NCI-H69 (cell line): ENCODE measurements around the gene MT1A.
A peak's percentile ranks its signal among the peaks of the same experiment; 100 is the strongest.

Experiments
- DNase-seq: peaks from one replicate; lab custom pipeline; 2025; lab: John Stamatoyannopoulos, UW

MT1A gene

DNA sequence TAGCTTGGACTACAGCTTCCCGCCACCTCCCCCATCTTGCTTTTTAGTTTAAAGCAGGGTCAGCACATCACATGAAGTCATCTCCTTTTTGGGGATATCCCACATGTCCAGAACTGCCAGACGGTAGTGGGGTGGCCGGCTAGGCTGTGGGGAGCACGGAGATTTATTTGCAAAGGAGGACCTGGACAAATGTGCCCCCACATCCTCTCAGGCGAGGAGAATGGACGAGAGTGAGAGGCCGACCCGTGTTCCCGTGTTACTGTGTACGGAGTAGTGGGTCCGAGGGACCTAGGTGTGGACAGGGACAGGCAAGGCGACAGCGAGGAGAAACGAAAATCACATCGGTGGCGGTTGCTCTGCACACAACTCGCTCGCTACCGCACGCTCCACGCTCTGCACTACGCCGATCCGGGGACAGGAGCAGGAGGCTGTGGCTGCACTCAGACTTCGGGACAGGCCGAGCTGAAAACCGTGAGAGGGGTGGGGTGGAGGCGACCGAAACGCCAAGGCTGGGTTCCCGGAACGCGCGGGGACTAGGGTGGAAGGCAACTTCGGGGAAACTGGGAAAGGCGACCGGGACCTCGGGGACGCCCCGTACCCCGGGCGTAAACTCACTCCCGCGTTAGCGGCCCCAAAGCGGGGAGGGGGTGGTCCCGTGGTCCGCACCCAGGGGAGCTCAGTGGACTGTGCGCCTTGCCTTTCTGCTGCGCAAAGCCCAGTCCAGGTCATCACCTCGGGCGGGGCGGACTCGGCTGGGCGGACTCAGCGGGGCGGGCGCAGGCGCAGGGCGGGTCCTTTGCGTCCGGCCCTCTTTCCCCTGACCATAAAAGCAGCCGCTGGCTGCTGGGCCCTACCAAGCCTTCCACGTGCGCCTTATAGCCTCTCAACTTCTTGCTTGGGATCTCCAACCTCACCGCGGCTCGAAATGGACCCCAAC lies at the start of gene MT1A:
TSS of gene MT1A (plus strand) at position 853 of the 937 bp plus-strand sequence. CDS start at position 926, 73 bp downstream.
- no peak for DNase-seq

DNA sequence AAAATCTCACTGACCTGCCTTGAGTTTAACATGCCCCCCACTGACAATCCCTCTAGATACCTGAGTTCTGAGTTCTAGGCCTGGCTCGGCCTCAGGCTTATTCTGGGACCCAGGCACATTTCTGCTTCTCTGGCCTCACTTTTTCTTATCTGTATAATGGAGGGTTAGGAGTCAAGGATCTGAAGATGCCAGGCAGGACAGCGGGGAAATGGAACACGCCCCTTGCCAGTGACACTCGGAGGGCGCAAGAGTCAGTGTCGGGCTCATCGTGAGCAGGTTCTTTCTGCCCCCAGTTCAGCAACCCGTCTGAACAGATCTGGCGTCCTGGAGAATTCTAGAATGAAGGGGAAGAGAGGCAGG lies 49.7 kb upstream of the MT1A start:
- DNase-seq: no peak

DNA sequence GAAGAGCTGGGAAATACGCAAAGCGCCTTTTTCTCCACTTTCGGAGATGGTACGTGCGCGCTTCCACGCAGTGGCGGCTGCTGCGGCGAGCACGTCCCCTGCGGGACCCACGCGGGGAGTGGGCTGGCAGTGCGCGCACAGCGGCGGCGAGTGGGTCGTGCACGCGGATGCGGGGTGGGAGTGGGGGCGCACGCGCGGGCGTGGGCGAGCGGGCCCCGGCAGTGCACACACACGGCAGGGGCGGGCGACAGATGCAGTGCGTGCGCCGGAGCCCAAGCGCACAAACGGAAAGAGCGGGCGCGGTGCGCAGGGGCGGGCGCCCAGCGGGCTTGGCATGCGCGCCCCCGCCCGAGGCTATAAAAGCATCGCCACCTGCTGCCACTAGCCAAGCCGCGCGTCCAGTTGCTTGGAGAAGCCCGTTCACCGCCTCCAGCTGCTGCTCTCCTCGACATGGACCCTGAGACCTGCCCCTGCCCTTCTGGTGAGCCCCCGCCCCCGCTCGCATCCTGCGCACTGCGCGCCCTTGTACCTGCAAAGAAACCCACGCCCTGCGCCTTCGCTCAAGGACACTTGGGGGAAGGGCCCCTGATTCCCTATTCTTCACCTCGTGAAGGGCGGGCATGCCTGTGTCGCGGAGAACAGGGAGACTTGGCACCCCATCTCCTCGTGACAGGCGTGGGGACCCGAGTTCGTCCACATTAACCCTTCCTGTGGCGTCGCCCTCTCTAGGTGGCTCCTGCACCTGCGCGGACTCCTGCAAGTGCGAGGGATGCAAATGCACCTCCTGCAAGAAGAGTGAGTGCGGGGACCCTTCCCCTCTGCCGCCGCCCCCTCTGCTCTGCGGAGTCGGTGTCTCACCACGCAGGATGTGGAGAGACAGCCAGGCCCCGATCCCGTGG lies 49.1 kb upstream of the MT1A start, which contains the start of gene MT3:
TSS of gene MT3 (plus strand) at position 388 of the 899 bp plus-strand sequence. CDS start at position 451, 63 bp downstream.
- DNase-seq: peak; percentile 88

DNA sequence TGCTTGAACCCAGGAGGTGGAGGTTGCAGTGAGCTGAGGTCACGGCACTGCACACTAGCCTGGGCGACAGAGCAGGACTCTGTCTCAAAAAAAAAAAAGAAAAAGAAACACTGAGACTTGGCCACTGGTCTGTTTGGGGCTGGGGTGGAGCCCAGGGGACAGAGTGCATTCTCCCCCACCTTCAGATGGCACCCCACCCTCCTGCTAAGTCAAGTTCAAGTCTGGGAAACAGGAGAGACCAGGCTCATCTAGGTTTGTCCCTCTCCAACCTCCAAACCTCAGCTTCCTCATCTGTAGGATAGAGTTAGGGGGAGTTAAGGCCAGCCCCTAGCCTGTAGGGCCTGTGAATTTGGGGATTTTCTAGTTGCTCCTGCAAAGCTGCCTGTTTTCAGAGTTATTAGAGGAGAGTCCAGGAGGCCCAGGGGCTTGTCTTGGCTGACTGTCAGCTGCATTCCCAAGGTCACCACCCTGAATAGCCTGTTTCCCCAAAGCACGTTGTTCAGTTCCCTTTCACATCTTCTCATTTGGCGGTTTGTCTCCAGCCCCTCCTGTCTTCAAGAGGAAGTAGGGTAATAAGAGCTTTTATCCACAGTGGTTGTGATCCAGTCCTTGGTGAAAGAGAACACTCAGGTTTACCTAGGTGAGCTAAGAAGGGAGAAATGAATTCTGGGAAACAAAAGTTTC lies 46.9 kb upstream of the MT1A start:
- DNase-seq: no peak

DNA sequence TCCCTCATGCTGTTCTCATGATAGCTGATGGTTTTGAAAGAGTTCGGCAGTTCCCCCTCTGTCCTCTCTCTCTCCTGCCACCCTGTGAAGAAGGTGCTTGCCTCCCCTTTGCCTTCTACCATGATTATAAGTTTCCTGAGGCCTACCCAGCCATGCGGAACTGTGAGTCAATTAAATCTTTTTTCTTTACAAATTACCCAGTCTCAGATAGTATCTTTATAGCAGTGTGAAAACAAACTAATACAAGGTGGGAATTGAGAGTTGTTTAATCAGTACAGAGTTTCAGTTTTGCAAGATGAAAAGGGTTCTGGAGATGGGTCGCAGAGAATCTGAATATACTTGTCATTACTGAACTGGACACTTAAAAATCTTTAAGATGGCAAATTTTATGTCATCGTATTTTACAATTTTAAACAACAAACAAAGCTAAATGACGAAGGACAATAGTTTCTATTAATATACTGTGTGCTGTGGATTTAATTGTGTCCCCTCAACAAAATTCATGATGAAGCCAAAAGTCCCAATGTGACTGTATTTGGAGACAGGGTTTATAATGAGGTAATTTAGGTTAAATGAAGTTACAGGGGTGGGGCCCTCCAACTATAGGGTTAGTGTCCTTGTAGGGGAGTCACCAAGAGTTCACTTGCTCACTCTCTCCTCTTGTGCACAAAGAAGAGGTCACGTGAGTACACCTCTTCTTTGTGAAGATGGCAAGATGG lies 44.7 kb upstream of the MT1A start:
- no peak for DNase-seq

DNA sequence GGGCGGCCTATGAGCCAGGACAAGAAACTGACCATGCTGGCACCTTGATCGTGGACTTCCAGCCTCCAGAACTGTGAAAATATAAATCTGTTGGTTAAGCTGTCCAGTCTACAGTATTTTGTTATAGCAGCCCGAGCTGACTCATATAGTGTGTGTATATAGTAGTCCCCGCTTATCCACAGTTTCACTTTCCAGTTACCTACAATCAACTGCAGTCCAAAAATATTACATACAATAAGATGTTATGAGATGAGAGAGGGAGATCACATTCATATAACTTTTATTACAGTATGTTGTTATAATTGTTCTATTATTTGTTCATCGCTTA lies 44.2 kb upstream of the MT1A start:
- no peak for DNase-seq

DNA sequence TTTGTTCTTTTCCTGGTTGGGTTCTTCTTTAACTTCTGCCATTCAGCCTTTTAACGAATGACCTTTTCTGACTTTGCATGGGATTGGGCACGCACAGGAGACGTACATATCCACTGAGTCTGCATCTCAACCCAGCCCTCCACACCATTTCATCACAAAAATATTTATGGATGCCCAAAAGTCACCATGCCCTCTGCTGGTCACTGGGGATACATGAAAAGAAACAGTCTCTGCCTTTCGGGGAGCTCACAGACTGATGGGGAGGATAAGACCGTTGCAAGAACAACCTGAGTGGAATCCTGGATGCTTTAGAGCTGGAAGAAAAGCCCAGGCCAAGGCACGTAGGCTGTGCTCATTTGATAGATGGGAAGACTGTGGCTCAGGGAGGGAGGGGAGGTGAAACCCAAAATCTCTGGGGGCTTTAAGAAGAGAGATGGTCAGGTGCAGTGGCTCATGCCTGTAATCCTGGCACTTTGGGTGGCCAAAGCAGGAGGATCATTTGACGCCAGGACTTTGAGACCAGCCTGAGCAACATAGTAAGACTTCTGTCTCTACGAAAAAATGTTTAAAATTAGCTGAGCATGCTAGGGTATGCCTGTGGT lies 38.0 kb upstream of the MT1A start:
- peak; percentile 52 for DNase-seq

DNA sequence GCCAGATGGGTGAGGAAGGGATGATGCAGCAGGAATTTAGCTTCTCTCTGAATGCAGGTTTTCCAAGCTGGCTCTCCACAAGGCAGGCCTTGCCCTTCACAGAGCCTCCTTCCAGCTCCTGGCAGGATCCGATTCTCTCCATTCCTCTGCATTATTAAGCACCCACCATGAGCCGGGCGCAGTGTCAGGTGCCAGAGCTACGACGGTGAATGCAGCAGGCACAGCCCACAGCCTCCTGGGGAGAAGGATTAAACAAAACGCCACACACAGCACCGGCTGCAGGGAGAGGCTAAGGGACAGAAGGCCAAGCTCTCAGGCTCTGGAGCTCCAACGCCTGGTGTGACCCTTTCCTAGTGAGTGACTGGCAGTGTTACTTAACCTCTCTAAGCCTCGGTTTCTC lies 37.1 kb upstream of the MT1A start:
- peak; percentile 68 for DNase-seq

DNA sequence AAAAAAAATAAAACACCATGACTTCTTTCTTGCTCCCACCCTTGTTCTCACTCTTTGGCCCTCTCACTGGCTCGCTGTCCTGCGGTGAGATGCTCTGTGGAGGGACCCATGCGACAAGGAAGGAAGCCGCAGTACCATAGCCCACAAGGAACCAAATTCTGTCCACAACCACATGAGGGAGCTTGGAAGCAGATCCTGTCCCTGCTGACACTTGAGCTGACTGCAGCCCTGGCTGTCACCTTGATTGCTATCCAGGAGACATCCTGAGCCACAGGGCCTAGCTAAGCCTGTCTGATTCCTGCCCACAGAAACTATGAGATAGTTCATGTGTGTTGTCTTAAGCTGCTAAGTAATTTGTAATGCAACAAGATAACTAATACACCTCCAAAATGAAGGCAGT lies 34.9 kb upstream of the MT1A start:
- DNase-seq: peak; percentile 38

DNA sequence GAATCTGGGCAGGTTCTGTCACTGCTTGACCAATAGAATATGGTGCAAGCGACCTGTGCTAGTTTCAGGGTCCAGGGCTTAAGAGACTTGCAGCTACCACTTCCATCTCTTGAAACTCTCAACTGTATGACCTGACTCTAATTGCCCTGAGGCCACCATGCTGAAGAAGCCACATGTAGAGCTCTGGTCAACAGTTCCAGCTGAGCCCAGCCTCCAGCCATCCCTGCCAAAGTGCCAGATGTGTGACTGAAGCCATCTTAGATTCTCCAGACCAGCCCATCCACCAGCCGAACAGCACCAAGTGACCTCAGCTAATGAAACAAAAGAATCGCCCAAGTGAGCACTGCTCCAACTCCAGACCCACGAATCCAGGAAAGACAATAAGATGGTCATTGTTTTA lies 33.5 kb upstream of the MT1A start:
- peak; percentile 8 for DNase-seq

DNA sequence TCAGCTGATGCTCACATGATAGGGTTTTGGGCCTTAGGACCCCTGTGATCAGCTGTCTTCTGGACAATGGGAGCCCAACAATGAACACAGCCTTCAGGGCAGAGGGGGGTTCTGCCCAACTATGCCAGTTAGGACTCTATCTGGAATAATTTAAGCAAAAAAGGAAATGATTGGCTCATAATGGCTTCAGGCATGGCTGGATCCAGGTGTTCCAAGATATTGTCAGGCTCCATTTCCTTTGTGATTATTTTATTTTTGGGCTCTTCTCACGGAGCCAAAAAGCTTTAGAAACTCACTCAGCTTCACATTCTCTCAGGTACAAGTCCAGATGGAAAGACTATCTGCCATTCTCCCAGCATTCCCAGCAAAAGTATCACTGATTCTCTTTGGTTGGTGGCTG lies 33.0 kb upstream of the MT1A start:
- DNase-seq: no peak

DNA sequence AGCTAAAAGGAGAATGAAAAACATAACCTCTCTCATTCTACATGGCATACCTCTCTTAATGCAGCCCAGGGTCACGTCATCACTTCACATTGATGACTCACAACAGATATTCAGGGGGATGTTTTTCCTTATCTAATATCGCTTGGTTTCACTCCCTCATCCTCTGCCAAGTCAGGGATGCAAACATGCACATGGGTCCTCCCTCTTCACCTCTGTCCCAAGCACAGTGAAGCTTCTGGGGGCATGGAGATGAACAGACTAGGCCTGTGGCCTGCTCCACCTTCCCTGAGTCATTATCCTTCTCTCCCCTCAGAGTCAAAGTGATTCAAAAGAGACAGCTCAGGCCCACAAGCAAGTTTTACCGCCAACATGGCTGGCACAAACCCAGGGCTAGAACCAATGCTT lies 32.4 kb upstream of the MT1A start:
- DNase-seq: no peak

DNA sequence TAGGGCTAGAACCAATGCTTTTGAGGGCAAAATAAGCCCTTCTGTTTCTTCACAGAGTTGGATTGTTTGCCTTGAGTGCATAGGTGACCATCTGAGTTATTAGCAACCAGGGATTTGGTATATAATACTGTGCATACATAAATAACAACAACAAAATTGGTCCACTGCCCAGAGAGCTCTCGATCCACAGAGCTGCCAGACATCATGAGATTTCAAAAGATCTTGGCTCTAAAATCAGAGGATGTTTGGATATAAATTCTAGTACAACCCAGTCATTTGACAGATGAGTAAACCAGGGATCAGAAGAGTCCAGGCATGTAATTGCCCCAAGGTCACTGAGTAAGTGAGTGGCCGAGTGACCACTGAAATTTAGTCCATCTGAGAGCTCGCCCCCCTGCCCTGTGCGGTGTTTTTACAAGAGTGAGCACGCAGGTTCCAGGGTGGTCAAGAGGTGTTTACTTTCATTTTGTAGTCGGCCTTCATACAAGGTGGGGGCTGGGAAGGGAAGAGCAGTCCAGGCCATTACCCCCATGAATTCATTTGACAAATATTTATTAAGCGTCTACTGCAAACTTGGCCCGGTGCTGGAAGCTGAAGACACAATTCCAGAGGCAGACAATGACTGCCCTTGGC lies 31.9 kb upstream of the MT1A start:
- DNase-seq: no peak

DNA sequence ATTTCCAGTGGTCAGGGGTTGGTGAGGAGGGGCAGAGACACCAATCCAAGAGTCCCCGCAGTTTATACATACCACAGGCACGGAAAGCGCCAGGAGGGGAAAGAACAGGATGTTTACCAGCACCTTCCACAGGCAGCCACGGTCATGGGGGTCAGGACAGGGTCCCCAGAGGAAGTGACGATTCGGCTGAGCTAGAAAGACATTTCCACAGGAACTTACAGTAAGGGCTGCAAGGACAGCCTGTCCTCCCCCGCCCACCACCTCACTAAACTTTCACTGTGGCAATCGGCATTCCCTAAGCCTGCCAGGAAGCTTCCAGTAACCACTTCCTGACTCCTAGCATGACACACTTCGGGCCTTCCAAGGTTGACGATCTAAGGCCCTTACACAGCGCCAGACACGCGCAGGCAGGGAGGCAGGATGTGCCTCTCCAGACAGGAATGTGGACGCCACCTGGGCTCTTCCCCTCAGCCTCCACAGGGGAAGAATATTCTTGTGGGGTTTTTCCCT lies 31.3 kb upstream of the MT1A start:
- peak; percentile 6 for DNase-seq

DNA sequence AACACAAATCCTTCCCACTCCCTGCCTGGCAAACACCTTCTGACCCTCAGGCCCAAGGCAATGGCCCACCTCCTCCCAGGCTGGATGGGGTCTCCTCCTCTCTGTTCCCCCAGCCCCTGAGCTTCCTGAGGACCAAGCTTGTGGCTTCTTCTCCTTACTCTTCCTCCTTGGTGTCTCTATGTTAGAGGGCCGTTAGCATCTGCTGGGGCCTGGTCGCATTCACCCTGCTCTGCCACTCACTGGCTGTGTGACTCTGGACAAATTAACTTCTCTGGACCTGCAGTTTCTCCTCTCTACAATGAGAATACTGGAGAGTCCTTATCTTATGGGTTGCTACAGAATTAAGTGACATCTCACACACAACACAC lies 30.8 kb upstream of the MT1A start:
- DNase-seq: no peak

DNA sequence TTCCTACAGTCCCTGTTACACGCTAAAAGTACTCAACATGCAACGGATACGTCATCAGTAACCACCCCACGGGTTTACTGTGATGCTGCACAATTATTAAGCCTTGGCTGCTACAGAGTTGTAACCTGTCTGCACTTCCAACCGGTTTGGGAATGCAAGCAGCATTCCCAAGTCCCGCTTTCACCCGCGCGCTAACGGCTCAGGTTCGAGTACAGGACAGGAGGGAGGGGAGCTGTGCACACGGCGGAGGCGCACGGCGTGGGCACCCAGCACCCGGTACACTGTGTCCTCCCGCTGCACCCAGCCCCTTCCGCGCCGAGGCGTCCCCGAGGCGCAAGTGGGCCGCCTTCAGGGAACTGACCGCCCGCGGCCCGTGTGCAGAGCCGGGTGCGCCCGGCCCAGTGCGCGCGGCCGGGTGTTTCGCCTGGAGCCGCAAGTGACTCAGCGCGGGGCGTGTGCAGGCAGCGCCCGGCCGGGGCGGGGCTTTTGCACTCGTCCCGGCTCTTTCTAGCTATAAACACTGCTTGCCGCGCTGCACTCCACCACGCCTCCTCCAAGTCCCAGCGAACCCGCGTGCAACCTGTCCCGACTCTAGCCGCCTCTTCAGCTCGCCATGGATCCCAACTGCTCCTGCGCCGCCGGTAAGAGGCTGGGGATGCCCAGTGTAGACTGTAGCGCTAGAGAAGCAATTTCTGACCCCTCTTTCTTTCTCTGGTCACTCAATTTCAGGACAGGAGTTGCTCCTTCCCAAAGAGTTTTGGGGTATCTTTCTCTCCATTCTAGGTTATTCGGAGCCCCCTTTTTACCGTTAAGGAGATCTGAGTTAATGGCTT lies 30.2 kb upstream of the MT1A start, which contains the start of gene MT2A:
TSS of gene MT2A (plus strand) at position 542 of the 833 bp plus-strand sequence. CDS start at position 614, 72 bp downstream.
- DNase-seq: peak; percentile 94

DNA sequence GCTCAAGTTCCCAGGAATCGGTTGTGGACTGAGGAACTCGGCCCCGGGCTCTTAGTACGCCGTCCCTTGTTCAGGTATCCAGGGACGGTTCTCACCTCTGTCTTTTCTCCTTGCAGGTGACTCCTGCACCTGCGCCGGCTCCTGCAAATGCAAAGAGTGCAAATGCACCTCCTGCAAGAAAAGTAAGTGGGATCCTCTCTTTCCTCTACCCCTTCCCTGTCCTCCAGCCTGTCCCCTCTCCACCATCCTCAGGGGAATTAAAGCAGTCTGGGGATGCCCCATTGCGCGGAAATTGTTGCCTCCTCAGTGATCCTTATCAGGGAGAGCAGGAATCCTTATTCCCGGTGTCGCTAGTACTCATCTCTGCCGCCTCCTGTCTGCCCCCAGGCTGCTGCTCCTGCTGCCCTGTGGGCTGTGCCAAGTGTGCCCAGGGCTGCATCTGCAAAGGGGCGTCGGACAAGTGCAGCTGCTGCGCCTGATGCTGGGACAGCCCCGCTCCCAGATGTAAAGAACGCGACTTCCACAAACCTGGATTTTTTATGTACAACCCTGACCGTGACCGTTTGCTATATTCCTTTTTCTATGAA lies 29.5 kb upstream of the MT1A start:
- peak; percentile 56 for DNase-seq

DNA sequence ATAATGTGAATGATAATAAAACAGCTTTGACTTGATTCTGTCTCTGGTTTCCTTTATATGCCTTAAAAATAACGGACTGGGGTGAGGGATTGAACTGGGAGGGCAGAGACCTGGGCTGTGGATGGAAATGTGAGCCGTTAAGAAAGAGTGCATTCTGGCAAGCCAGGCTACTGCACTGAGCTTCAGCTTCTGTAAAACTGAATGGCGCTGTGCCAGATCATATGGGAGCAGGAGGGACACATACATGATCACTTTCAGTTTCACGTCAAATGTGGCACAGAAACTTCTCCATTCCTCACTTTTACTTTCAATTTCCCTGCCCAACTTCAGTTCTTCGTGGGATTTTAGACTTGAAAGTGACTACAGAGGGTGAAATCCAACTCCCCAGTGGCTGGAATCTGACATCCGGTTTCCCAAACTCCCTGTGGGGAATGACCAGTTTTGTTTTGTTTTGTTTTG lies 29.0 kb upstream of the MT1A start:
- DNase-seq: peak; percentile 67

DNA sequence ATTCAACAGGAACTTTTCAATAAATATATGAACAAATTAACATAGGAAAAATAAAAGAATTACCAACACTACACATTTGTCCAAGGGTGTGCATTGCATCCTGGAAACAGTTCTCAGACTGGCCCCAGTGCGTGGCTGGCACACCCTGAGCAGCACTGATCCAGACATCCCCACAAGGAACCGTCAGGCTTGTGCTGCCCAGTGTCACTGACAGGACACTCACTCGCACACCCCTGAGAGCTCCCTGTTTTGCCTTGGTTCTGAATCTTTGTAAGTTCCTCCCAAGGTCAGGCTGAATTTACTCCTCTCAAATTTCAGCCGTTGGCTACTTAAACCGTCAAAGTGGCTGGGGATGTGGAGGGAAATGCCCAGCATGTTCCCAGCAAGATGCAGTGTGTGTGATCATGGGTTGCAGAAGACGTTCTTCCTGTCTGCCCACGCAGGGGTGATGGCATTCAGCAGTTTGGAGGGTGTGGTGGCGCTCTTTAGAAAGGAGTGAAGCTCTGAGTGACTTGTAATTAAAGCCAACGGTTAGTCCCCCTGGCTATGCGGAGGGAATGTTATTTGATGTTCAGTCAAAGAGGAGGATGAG lies 28.4 kb upstream of the MT1A start:
- peak; percentile 82 for DNase-seq
